Right atrium auricular region (tissue), 2 donors: ENCODE results near the gene APBA3. TPM values are rescaled to one million over a fixed set of nuclear protein-coding genes. Genes with fewer than 3 reads are reported as not detected.

Source experiments
- DNase-seq: peaks from one replicate; pipeline ENCODE4 v3.0.0-alpha.2; 2019; ENCODE audit warnings: low spot score
- H3K27ac ChIP-seq, 2 donors: fragments of 200-600 bp; sonication (generic); 1 replicate in 1 of 2; 2 replicates in 1 of 2; pipeline ENCODE4 v1.5.1; 2016 to 2019
- H3K27me3 ChIP-seq, 2 donors: fragments of 200-600 bp; sonication (generic); one replicate each; pipeline versions ENCODE4 v1.5.1 to v1.6.0; 2017 to 2019
- H3K36me3 ChIP-seq: fragments of 200-600 bp; sonication (generic); one replicate; pipeline ENCODE4 v1.5.1; 2016
- H3K4me1 ChIP-seq, 2 donors: fragments of 200-600 bp; sonication (generic); one replicate each; pipeline versions ENCODE4 v1.5.1 to v1.6.0; 2017 to 2019
- H3K4me3 ChIP-seq, 2 donors: fragments of 200-600 bp; sonication (generic); 1 replicate in 1 of 2; 2 replicates in 1 of 2; pipeline ENCODE4 v1.5.1; 2017 to 2019; ENCODE audit warnings: mild to moderate bottlenecking in 1 of 2, moderate library complexity in 1 of 2
- H3K9me3 ChIP-seq, 2 donors: fragments of 200-600 bp; sonication (generic); one replicate each; pipeline ENCODE4 v1.5.1; 2019
- CTCF ChIP-seq, 2 donors: fragments of 200-600 bp; sonication (generic); IDR thresholded peaks; one replicate each; pipeline ENCODE4 v1.5.1; 2019; ENCODE audit warnings: antibody characterized with exemption in 2 of 2
- total RNA-seq, 2 donors: library from RNA; depleted of rRNA; stranded (reverse); fragments of >200 nt; gene quantifications; one replicate each; pipeline ENCODE4 v1.1.0, GENCODE V29; 2016

The APBA3 gene
- total RNA-seq, 2 donors from 2014 or later: 14.7 to 24.8 TPM

- H3K4me3 ChIP-seq: peak overlapping the region in 1 of 2 donors; percentile 26
- H3K27ac ChIP-seq: no peak overlapping the region
- H3K9me3 ChIP-seq: no peaks in the 10 kb centered on the region
- H3K27me3 ChIP-seq: peaks cover 21 to 29% of the 10 kb centered on the region in 2 donors
- no peaks in the 10 kb centered on the region for H3K36me3 ChIP-seq
- no peak for TF ChIP-seq CTCF (IDR thresholded peaks at IDR 0.05)
- no peak for DNase-seq
- H3K4me1 ChIP-seq: peaks cover 0 to 18% of the 10 kb centered on the region in 2 donors
Observed at GRCh38 chr19:3721131-3721886, 40.2 kb downstream of the APBA3 start.

- no peak for TF ChIP-seq CTCF (IDR thresholded peaks at IDR 0.05)
- H3K27me3 ChIP-seq: peaks cover 21 to 29% of the 10 kb centered on the region in 2 donors
- DNase-seq: no peak
Observed at GRCh38 chr19:3720349-3720917, 41.1 kb downstream of the APBA3 start.

GRCh38 chr19:3719868-3720267 lies 41.6 kb downstream of the APBA3 start:
- H3K27me3 ChIP-seq: peaks cover 21 to 29% of the 10 kb centered on the region in 2 donors
- DNase-seq: no peak
- TF ChIP-seq CTCF (IDR thresholded peaks at IDR 0.05): no peak
- no peak overlapping the region for H3K4me3 ChIP-seq
- H3K9me3 ChIP-seq: no peaks in the 10 kb centered on the region
- no peak overlapping the region for H3K27ac ChIP-seq
- no peaks in the 10 kb centered on the region for H3K36me3 ChIP-seq
- peaks cover 0 to 18% of the 10 kb centered on the region in 2 donors for H3K4me1 ChIP-seq

More at GRCh38 chr19:3720349-3720917, 41.1 kb downstream of the APBA3 start:
- H3K27ac ChIP-seq: no peak overlapping the region
- H3K4me3 ChIP-seq: no peak overlapping the region
- no peaks in the 10 kb centered on the region for H3K9me3 ChIP-seq
- no peaks in the 10 kb centered on the region for H3K36me3 ChIP-seq
- peaks cover 0 to 18% of the 10 kb centered on the region in 2 donors for H3K4me1 ChIP-seq

- no peak overlapping the region for H3K4me3 ChIP-seq
Observed at GRCh38 chr19:3716147-3716668, 45.3 kb downstream of the APBA3 start.

More at GRCh38 chr19:3716147-3716668, 45.3 kb downstream of the APBA3 start:
- Histone ChIP-seq H3K27ac (no peak overlapping the region), H3K27me3 (peaks cover 3 to 7% of the 10 kb centered on the region in 2 donors), H3K4me1 (peaks cover 0 to 9% of the 10 kb centered on the region in 2 donors), H3K9me3 (no peaks in the 10 kb centered on the region), H3K36me3 (no peaks in the 10 kb centered on the region)
- no peak for DNase-seq
- TF ChIP-seq CTCF (IDR thresholded peaks at IDR 0.05): no peak
